ENCODE results near the gene VWCE.

DNA sequence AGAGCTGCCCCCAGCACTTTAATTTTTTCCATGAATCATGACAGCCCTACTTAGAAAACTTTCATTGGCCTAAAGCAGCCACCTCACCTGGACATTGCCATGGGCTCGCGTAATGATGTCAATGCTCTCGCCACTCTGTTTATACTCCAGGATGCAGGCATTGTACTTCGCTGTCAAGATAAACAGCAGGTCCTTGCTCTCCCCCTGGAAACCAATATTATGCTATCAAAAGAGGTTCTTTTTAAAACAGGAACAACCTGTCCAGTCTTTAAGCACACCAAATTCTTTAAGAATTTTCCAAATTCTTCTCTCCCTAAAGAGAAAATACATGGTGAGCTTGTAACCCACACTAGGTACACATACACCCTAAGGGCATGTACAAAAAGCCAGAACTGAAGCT lies 34.8 kb upstream of the VWCE start:
- TF ChIP-seq CTCF (IDR thresholded peaks at IDR 0.05) (no peak), ZFX (IDR thresholded peaks at IDR 0.05; ENCODE audit: borderline replicate concordance) (no peak)
